HEK293 (cell line): Measurements from ENCODE around the gene VWF.
A peak's percentile ranks its signal among the peaks of the same experiment; 100 is the strongest.

Experiments
- CTCF ChIA-PET: fragments of 350-600 bp; formaldehyde crosslinking; extraction: SDS; loops from one replicate; lab custom pipeline; 2021; ENCODE audit warnings: antibody characterized with exemption; lab: Yijun Ruan, JAX
- POLR2A ChIA-PET: fragments of 300-600 bp; formaldehyde crosslinking; extraction: SDS; loops from one replicate; lab custom pipeline; 2020; ENCODE audit warnings: antibody characterized with exemption, inconsistent platforms; lab: Yijun Ruan, JAX
- H3K27ac ChIP-seq: fragments of 200-500 bp; sonication (Bioruptor generic); 2 replicates; pipeline ENCODE4 v1.5.1; 2014; ENCODE audit warnings: low read depth, low read length, control low read depth, inconsistent platforms; ENCODE audit errors: extremely low read depth
- H3K36me3 ChIP-seq, 2 experiments: fragments of 200-500 bp in 1 of 2; sonication (Bioruptor generic) in 1 of 2; 1 replicate in 1 of 2; 2 replicates in 1 of 2; pipeline ENCODE4 v1.5.1; 2014 to 2017; ENCODE audit warnings: inconsistent platforms in 2 of 2, low read length in 2 of 2; ENCODE audit not compliant: control insufficient read depth in 2 of 2, insufficient read depth in 1 of 2
- H3K4me1 ChIP-seq: fragments of 200-500 bp; sonication (Bioruptor generic); 2 replicates; pipeline ENCODE4 v1.5.1; 2014; ENCODE audit warnings: mild to moderate bottlenecking, low read length, inconsistent platforms; ENCODE audit not compliant: control insufficient read depth, insufficient read depth
- H3K4me3 ChIP-seq: 2 replicates; pipeline ENCODE4 v1.5.1; 2011; ENCODE audit warnings: low read depth, mild to moderate bottlenecking, control low read depth, low read length, moderate library complexity
- H3K9me3 ChIP-seq: fragments of 200-500 bp; sonication (Bioruptor generic); 2 replicates; pipeline ENCODE4 v1.5.1; 2014; ENCODE audit warnings: low read depth, low read length, inconsistent platforms; ENCODE audit not compliant: control insufficient read depth, insufficient read depth
- EGR2 ChIP-seq: fragments of 450-650 bp; formaldehyde crosslinking; IDR thresholded peaks from 2 replicates; pipeline ENCODE4 v1.5.1; 2016; ENCODE audit warnings: low read depth, missing biosample characterization, missing genetic modification characterization
- FEZF1 ChIP-seq: fragments of 450-650 bp; formaldehyde crosslinking; IDR thresholded peaks from 2 replicates; pipeline ENCODE4 v1.5.1; 2016; ENCODE audit warnings: missing biosample characterization, missing genetic modification characterization
- GFI1B ChIP-seq: fragments of 450-650 bp; formaldehyde crosslinking; IDR thresholded peaks from 2 replicates; pipeline ENCODE4 v1.5.1; 2016; ENCODE audit warnings: missing biosample characterization, missing genetic modification characterization
- MEIS1 ChIP-seq: sonication (generic); formaldehyde crosslinking; IDR thresholded peaks from 2 replicates; pipeline ENCODE4 v1.8.1; 2022; ENCODE audit warnings: missing genetic modification reagents, mild to moderate bottlenecking, borderline replicate concordance
- OVOL3 ChIP-seq: fragments of 450-650 bp; formaldehyde crosslinking; IDR thresholded peaks from 2 replicates; pipeline ENCODE4 v1.5.1; 2016; ENCODE audit warnings: missing biosample characterization, missing genetic modification characterization
- PRDM1 ChIP-seq: fragments of 450-650 bp; formaldehyde crosslinking; IDR thresholded peaks from 2 replicates; pipeline ENCODE4; 2016; ENCODE audit warnings: missing biosample characterization, missing genetic modification characterization
- SP7 ChIP-seq: fragments of 450-650 bp; formaldehyde crosslinking; IDR thresholded peaks from 2 replicates; pipeline ENCODE4 v1.5.1; 2016; ENCODE audit warnings: missing biosample characterization, missing genetic modification characterization
- ZBTB17 ChIP-seq: fragments of 450-650 bp; formaldehyde crosslinking; IDR thresholded peaks from 2 replicates; pipeline ENCODE4 v1.5.1; 2016; ENCODE audit warnings: missing biosample characterization, missing genetic modification characterization
- ZBTB48 ChIP-seq: fragments of 450-650 bp; formaldehyde crosslinking; IDR thresholded peaks from 2 replicates; pipeline ENCODE4 v1.5.1; 2016; ENCODE audit warnings: missing biosample characterization, missing genetic modification characterization
- ZFHX2 ChIP-seq: fragments of 450-650 bp; formaldehyde crosslinking; conservative IDR thresholded peaks from 2 replicates; pipeline ENCODE4 v1.5.1; 2016; ENCODE audit warnings: missing biosample characterization, missing genetic modification characterization
- ZFP37 ChIP-seq: fragments of 450-650 bp; formaldehyde crosslinking; IDR thresholded peaks from 2 replicates; pipeline ENCODE4 v1.5.1; 2016; ENCODE audit warnings: missing biosample characterization, missing genetic modification characterization
- ZNF354C ChIP-seq: fragments of 450-650 bp; formaldehyde crosslinking; IDR thresholded peaks from 2 replicates; pipeline ENCODE4 v1.5.1; 2016; ENCODE audit warnings: missing biosample characterization, missing genetic modification characterization, low read depth, borderline replicate concordance
- ZNF571 ChIP-seq: fragments of 450-650 bp; formaldehyde crosslinking; IDR thresholded peaks from 2 replicates; pipeline ENCODE4 v1.5.0; 2017; ENCODE audit warnings: missing biosample characterization, missing genetic modification characterization
- TF ChIP-seq, protein P1 (sequence below): fragments of 450-650 bp; IDR thresholded peaks from 2 replicates; pipeline ENCODE4 v1.5.1; 2018; ENCODE audit warnings: missing biosample characterization, missing genetic modification characterization
- TF ChIP-seq, protein P2 (sequence below): fragments of 450-650 bp; formaldehyde crosslinking; conservative IDR thresholded peaks from 2 replicates; pipeline ENCODE4 v1.5.1; 2016; ENCODE audit warnings: low read depth, missing biosample characterization, missing genetic modification characterization
- TF ChIP-seq, protein P3 (sequence below): sonication (generic); formaldehyde crosslinking; IDR thresholded peaks from 2 replicates; pipeline ENCODE4 v1.8.1; 2022; ENCODE audit warnings: mild to moderate bottlenecking, moderate library complexity, missing genetic modification reagents
- TF ChIP-seq, protein P4 (sequence below): fragments of 450-650 bp; formaldehyde crosslinking; IDR thresholded peaks from 2 replicates; pipeline ENCODE4 v1.5.0; 2017; ENCODE audit warnings: missing biosample characterization, missing genetic modification characterization, borderline replicate concordance
- TF ChIP-seq, protein P5 (sequence below): fragments of 450-650 bp; IDR thresholded peaks from 2 replicates; pipeline ENCODE4 v1.5.1; 2018; ENCODE audit warnings: missing biosample characterization, mild to moderate bottlenecking, missing genetic modification characterization
- TF ChIP-seq, protein P6 (sequence below): fragments of 450-650 bp; formaldehyde crosslinking; IDR thresholded peaks from 2 replicates; pipeline ENCODE4 v1.5.1; 2017; ENCODE audit warnings: missing biosample characterization, missing genetic modification characterization

Gene VWF

DNA sequence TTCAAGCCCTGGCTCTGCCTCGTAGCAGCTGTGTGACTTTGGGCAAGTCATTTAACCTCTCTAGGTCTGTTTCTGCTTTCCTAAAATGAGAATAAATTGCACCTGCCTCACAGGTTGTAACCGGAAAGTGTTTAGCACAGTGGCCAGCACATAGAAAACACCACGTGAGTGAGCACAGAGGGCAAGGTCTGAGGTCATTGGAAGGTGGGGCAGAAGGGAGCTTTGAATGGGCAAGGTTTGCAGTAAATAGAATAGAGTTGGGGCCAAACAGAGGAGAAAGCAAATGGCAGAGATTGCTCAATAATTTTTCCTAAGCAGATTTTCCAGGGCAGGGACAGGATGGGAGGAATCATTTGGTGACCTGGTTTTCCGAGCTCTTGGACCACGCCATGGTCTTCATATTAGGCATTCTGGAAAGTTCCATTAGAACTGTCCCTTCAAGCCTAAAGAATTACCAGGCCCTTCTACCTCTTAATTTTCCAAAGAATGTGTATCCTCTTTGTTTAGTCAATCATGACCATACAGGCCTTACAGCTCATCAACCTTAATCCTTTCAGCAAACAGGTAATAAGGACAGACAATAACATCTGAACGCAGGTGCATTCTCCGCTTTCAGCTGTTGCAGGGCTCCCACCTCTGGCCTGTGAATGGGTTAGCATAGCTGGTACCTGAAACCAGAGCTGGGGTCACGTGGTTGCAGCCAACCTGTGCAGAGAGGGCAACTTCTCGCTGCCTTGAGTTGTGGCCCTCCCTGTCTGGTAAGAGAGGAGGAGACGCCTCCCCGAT, 53.8 kb downstream of the VWF start:
- TF ChIP-seq, protein P1, sequence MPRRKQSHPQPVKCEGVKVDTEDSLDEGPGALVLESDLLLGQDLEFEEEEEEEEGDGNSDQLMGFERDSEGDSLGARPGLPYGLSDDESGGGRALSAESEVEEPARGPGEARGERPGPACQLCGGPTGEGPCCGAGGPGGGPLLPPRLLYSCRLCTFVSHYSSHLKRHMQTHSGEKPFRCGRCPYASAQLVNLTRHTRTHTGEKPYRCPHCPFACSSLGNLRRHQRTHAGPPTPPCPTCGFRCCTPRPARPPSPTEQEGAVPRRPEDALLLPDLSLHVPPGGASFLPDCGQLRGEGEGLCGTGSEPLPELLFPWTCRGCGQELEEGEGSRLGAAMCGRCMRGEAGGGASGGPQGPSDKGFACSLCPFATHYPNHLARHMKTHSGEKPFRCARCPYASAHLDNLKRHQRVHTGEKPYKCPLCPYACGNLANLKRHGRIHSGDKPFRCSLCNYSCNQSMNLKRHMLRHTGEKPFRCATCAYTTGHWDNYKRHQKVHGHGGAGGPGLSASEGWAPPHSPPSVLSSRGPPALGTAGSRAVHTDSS (tag by site-specific recombination), result no peak
- TF ChIP-seq, protein P2, sequence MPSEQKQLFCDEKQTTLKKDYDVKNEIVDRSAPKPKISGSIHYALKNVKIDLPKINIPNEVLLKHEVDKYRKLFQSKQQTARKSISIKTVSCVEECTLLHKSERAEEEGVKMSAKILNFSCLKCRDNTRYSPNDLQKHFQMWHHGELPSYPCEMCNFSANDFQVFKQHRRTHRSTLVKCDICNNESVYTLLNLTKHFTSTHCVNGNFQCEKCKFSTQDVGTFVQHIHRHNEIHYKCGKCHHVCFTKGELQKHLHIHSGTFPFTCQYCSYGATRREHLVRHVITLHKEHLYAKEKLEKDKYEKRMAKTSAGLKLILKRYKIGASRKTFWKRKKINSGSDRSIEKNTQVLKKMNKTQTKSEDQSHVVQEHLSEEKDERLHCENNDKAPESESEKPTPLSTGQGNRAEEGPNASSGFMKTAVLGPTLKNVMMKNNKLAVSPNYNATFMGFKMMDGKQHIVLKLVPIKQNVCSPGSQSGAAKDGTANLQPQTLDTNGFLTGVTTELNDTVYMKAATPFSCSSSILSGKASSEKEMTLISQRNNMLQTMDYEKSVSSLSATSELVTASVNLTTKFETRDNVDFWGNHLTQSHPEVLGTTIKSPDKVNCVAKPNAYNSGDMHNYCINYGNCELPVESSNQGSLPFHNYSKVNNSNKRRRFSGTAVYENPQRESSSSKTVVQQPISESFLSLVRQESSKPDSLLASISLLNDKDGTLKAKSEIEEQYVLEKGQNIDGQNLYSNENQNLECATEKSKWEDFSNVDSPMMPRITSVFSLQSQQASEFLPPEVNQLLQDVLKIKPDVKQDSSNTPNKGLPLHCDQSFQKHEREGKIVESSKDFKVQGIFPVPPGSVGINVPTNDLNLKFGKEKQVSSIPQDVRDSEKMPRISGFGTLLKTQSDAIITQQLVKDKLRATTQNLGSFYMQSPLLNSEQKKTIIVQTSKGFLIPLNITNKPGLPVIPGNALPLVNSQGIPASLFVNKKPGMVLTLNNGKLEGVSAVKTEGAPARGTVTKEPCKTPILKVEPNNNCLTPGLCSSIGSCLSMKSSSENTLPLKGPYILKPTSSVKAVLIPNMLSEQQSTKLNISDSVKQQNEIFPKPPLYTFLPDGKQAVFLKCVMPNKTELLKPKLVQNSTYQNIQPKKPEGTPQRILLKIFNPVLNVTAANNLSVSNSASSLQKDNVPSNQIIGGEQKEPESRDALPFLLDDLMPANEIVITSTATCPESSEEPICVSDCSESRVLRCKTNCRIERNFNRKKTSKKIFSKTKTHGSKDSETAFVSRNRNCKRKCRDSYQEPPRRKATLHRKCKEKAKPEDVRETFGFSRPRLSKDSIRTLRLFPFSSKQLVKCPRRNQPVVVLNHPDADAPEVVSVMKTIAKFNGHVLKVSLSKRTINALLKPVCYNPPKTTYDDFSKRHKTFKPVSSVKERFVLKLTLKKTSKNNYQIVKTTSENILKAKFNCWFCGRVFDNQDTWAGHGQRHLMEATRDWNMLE (tag by site-specific recombination), result no peak
- TF ChIP-seq, protein P3, sequence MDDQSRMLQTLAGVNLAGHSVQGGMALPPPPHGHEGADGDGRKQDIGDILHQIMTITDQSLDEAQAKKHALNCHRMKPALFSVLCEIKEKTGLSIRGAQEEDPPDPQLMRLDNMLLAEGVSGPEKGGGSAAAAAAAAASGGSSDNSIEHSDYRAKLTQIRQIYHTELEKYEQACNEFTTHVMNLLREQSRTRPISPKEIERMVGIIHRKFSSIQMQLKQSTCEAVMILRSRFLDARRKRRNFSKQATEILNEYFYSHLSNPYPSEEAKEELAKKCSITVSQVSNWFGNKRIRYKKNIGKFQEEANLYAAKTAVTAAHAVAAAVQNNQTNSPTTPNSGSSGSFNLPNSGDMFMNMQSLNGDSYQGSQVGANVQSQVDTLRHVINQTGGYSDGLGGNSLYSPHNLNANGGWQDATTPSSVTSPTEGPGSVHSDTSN (CRISPR knock-in tag), result no peak
- no peak for TF ChIP-seq OVOL3 (tag by site-specific recombination)

DNA sequence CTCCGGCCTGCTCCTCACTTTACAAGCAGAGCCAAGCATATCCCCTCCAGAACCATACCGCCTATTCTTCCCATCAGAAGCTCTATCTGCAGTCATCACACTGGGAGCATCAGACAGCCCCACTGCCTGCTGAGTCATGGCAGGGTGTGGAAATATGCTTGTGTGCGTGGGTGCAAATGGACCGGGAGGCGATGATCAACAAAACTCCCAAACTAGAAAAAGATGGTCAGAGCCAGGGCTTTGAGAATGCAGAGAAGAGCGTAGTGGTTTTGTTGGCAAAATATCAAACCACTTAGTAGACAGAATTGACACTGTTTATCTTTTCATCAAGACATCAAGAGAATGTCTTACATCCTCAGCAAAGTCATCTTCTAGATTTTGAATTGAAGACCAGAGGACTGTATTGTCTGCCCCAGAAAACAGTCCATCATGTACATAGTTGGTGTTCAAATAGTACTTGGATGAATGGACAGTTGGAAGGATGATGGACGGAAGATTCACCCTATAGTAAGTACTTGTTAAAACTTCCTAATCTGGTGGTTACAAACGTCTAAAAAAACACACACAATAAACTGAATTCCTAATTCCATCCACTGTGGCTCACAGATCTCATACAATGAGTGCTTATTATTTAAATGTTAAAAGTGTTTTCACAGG, 54.9 kb downstream of the VWF start:
- Histone ChIP-seq H3K4me3 (no peak overlapping the region), H3K9me3 (no peaks in the 10 kb centered on the region), H3K4me1 (no peaks in the 10 kb centered on the region), H3K27ac (no peak overlapping the region), H3K36me3 (no peaks in the 10 kb centered on the region)
- POLR2A ChIA-PET, result interaction anchor here (1.0 kb wide), 1 partner anchor 126 kb away, joined by 3 read pairs; no protein-coding TSS in a partner anchor
- CTCF ChIA-PET, result interaction anchor here (1.4 to 2.6 kb wide), 3 partner anchors 126 to 214 kb away, joined by 3 to 8 read pairs (median 4); no protein-coding TSS in a partner anchor
- no peak for TF ChIP-seq SP7
- no peak for TF ChIP-seq PRDM1 (tag by site-specific recombination)
- TF ChIP-seq GFI1B, result no peak
- TF ChIP-seq ZFP37, result no peak
- peak; percentile 65; the same call in 1 of the 2 replicates for TF ChIP-seq EGR2 (tag by site-specific recombination)
- peak; percentile 40; the same call in 1 of the 2 replicates for TF ChIP-seq ZBTB17 (tag by site-specific recombination)
- TF ChIP-seq, protein P4, sequence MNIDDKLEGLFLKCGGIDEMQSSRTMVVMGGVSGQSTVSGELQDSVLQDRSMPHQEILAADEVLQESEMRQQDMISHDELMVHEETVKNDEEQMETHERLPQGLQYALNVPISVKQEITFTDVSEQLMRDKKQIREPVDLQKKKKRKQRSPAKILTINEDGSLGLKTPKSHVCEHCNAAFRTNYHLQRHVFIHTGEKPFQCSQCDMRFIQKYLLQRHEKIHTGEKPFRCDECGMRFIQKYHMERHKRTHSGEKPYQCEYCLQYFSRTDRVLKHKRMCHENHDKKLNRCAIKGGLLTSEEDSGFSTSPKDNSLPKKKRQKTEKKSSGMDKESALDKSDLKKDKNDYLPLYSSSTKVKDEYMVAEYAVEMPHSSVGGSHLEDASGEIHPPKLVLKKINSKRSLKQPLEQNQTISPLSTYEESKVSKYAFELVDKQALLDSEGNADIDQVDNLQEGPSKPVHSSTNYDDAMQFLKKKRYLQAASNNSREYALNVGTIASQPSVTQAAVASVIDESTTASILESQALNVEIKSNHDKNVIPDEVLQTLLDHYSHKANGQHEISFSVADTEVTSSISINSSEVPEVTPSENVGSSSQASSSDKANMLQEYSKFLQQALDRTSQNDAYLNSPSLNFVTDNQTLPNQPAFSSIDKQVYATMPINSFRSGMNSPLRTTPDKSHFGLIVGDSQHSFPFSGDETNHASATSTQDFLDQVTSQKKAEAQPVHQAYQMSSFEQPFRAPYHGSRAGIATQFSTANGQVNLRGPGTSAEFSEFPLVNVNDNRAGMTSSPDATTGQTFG (tag by site-specific recombination), result no peak
- TF ChIP-seq MEIS1 (CRISPR knock-in tag), result no peak
- no peak for TF ChIP-seq ZBTB48 (tag by site-specific recombination)
- TF ChIP-seq, protein P5, sequence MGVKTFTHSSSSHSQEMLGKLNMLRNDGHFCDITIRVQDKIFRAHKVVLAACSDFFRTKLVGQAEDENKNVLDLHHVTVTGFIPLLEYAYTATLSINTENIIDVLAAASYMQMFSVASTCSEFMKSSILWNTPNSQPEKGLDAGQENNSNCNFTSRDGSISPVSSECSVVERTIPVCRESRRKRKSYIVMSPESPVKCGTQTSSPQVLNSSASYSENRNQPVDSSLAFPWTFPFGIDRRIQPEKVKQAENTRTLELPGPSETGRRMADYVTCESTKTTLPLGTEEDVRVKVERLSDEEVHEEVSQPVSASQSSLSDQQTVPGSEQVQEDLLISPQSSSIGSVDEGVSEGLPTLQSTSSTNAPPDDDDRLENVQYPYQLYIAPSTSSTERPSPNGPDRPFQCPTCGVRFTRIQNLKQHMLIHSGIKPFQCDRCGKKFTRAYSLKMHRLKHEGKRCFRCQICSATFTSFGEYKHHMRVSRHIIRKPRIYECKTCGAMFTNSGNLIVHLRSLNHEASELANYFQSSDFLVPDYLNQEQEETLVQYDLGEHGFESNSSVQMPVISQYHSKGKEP, result no peak
- TF ChIP-seq, protein P6, sequence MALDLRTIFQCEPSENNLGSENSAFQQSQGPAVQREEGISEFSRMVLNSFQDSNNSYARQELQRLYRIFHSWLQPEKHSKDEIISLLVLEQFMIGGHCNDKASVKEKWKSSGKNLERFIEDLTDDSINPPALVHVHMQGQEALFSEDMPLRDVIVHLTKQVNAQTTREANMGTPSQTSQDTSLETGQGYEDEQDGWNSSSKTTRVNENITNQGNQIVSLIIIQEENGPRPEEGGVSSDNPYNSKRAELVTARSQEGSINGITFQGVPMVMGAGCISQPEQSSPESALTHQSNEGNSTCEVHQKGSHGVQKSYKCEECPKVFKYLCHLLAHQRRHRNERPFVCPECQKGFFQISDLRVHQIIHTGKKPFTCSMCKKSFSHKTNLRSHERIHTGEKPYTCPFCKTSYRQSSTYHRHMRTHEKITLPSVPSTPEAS (tag by site-specific recombination), result no peak
- TF ChIP-seq ZFHX2, result peak; percentile 80
- TF ChIP-seq FEZF1, result no peak
- no peak for TF ChIP-seq ZNF354C (tag by site-specific recombination)
- no peak for TF ChIP-seq ZNF571

More for the DNA sequence above, 53.8 kb downstream of the VWF start:
- ChIA-PET POLR2A (interaction anchor here (1.0 kb wide), 1 partner anchor 125 kb away, joined by 3 read pairs; no protein-coding TSS in a partner anchor), CTCF (interaction anchor here (0.9 to 2.6 kb wide), 8 partner anchors 15 to 213 kb away, joined by 3 to 8 read pairs (median 4); no protein-coding TSS in a partner anchor)
- Histone ChIP-seq H3K4me3 (no peak overlapping the region), H3K27ac (no peak overlapping the region), H3K36me3 (no peaks in the 10 kb centered on the region), H3K4me1 (no peaks in the 10 kb centered on the region), H3K9me3 (no peaks in the 10 kb centered on the region)
